Germinal center (tissue), 1 donor: ENCODE measurements around the gene CIITA.

Experiments
- DNase-seq: peaks from one replicate; pipeline ENCODE4 v3.0.0; 2012; ENCODE audit warnings: mixed read lengths, low spot score

CIITA gene

GRCh38 chr16:10979717-10980601 lies 103.0 kb downstream of the CIITA start:
- no peak for DNase-seq

GRCh38 chr16:10980813-10981212 lies 103.8 kb downstream of the CIITA start:
- no peak for DNase-seq

GRCh38 chr16:10981697-10982216 lies 104.8 kb downstream of the CIITA start:
- DNase-seq = peak; percentile 81

GRCh38 chr16:10982465-10983150 lies 105.6 kb downstream of the CIITA start:
- DNase-seq = peak; percentile 40

GRCh38 chr16:10983159-10983558 lies 106.2 kb downstream of the CIITA start:
- peak; percentile 60 for DNase-seq

GRCh38 chr16:10984509-10984908 lies 107.5 kb downstream of the CIITA start:
- no peak for DNase-seq
